HG02943 (cell line): Measurements from ENCODE around the gene TFPT.

Experiments used
- ATAC-seq: cut with Tn5 transposase; IDR thresholded peaks from one replicate; pipeline ENCODE4 v1.9.1; 2021; ENCODE audit warnings: mild to moderate bottlenecking, low read depth, moderate library complexity; ENCODE audit not compliant: unreplicated experiment

The TFPT gene

GRCh38 chr19:54094426-54095000, 20.9 kb downstream of the TFPT start:
- no peak for ATAC-seq

GRCh38 chr19:54084410-54084809, 31.0 kb downstream of the TFPT start:
- no peak for ATAC-seq

- no peak for ATAC-seq
Observed at GRCh38 chr19:54081032-54081431, 34.4 kb downstream of the TFPT start, which contains the start of gene TARM1. Gene TARM1 (minus strand): TSS chr19:54081365. CDS start chr19:54081340, 25 bp downstream.

- no peak for ATAC-seq
Observed at GRCh38 chr19:54077334-54077733, 38.1 kb downstream of the TFPT start.

GRCh38 chr19:54074851-54075250, 40.6 kb downstream of the TFPT start:
- ATAC-seq, result no peak

- no peak for ATAC-seq
Observed at GRCh38 chr19:54073829-54074228, 41.6 kb downstream of the TFPT start.

GRCh38 chr19:54069470-54069869, 46.0 kb downstream of the TFPT start:
- ATAC-seq, result no peak

- no peak for ATAC-seq
Observed at GRCh38 chr19:54063350-54064116, 51.9 kb downstream of the TFPT start, which contains the start of gene VSTM1. Gene VSTM1 (minus strand): TSS chr19:54063897. CDS start chr19:54063777, 120 bp downstream.

- no peak for ATAC-seq
Observed at GRCh38 chr19:54062643-54063042, 52.8 kb downstream of the TFPT start.
